Neural cell (in vitro differentiated cells): ENCODE data around the gene CABP5. TPM values are rescaled to one million over a fixed set of nuclear protein-coding genes. Genes with fewer than 3 reads are reported as not detected.

ENCODE experiments used
- H2AFZ ChIP-seq: fragments of 200-600, 300-800 bp; sonication (generic), shearing (Covaris generic); 2 replicates; pipeline ENCODE4 v1.6.0; 2014; ENCODE audit warnings: low read depth, mild to moderate bottlenecking, antibody characterized with exemption, low read length, moderate library complexity
- H3F3A ChIP-seq: fragments of 200-600 bp; shearing (Covaris generic); 2 replicates; pipeline ENCODE4 v1.6.1; 2016; ENCODE audit warnings: mild to moderate bottlenecking, moderate library complexity, mixed read lengths, antibody characterized with exemption, low read length; ENCODE audit not compliant: insufficient read depth, poor library complexity, severe bottlenecking
- H3K27ac ChIP-seq: fragments of 200-600, 300-800 bp; sonication (generic), shearing (Covaris generic); 2 replicates; pipeline ENCODE4 v1.5.1; 2014; ENCODE audit warnings: mild to moderate bottlenecking, low read length, moderate library complexity
- H3K27me3 ChIP-seq: fragments of 300-800, 200-600 bp; sonication (generic), shearing (Covaris generic); 2 replicates; pipeline ENCODE4 v1.6.0; 2014; ENCODE audit warnings: mild to moderate bottlenecking, low read depth, low read length, moderate library complexity; ENCODE audit not compliant: insufficient read depth
- H3K36me3 ChIP-seq: fragments of 300-800, 200-600 bp; sonication (generic), shearing (Covaris generic); 2 replicates; pipeline ENCODE4 v1.5.1; 2014; ENCODE audit warnings: mild to moderate bottlenecking, antibody characterized with exemption, low read length, moderate library complexity; ENCODE audit not compliant: insufficient read depth
- H3K4me2 ChIP-seq: fragments of 300-800, 200-600 bp; sonication (generic), shearing (Covaris generic); 2 replicates; pipeline ENCODE4 v1.6.0; 2014; ENCODE audit warnings: mild to moderate bottlenecking, low read length
- H3K4me3 ChIP-seq: fragments of 300-800, 200-600 bp; sonication (generic), shearing (Covaris generic); 2 replicates; pipeline ENCODE4 v1.5.1; 2014; ENCODE audit warnings: mild to moderate bottlenecking, low read length, moderate library complexity
- H3K79me2 ChIP-seq: fragments of 200-600 bp; shearing (Covaris generic); replicated peaks from 2 replicates; pipeline ENCODE4 v1.6.0; 2014; ENCODE audit warnings: mild to moderate bottlenecking, low read length, moderate library complexity; ENCODE audit not compliant: insufficient read depth
- H3K9ac ChIP-seq: fragments of 300-800, 200-600 bp; sonication (generic), shearing (Covaris generic); 2 replicates; pipeline ENCODE4 v1.6.1; 2016; ENCODE audit warnings: mild to moderate bottlenecking, low read length, mixed read lengths
- H3K9me2 ChIP-seq: fragments of 200-600 bp; shearing (Covaris generic); 2 replicates; pipeline ENCODE4 v1.6.1; 2016; ENCODE audit warnings: mild to moderate bottlenecking, low read length, mixed read lengths; ENCODE audit not compliant: insufficient read depth
- H3K9me3 ChIP-seq: fragments of 200-600, 300-800 bp; sonication (generic), shearing (Covaris generic); 2 replicates; pipeline ENCODE4 v1.6.1; 2016; ENCODE audit warnings: mild to moderate bottlenecking, mixed run types, low read length, moderate library complexity, mixed read lengths
- H4K20me1 ChIP-seq: fragments of 200-600 bp; shearing (Covaris generic); 2 replicates; pipeline ENCODE4 v1.6.1; 2016; ENCODE audit warnings: mild to moderate bottlenecking, mixed run types; ENCODE audit not compliant: insufficient read depth
- CTCF ChIP-seq: fragments of 450-650 bp; IDR thresholded peaks from 2 replicates; pipeline ENCODE4 v1.5.1; 2014; ENCODE audit warnings: antibody characterized with exemption, mild to moderate bottlenecking, moderate library complexity; ENCODE audit not compliant: poor library complexity, severe bottlenecking
- EP300 ChIP-seq: fragments of 450-650 bp; conservative IDR thresholded peaks from 2 replicates; pipeline ENCODE4 v1.6.1; 2014; ENCODE audit warnings: antibody characterized with exemption, mild to moderate bottlenecking, moderate library complexity; ENCODE audit not compliant: poor library complexity, severe bottlenecking
- EZH2 ChIP-seq: fragments of 200-600, 300-800 bp; shearing (Covaris generic), sonication (generic); IDR thresholded peaks from 2 replicates; pipeline ENCODE4 v1.6.1; 2014; ENCODE audit warnings: antibody characterized with exemption, low read length, borderline replicate concordance, mild to moderate bottlenecking; ENCODE audit not compliant: insufficient read depth, poor library complexity, severe bottlenecking
- MXI1 ChIP-seq: fragments of 450-650 bp; conservative IDR thresholded peaks from 2 replicates; pipeline ENCODE4 v1.6.1; 2014; ENCODE audit warnings: antibody characterized with exemption, mild to moderate bottlenecking; ENCODE audit not compliant: poor library complexity, severe bottlenecking
- POLR2AphosphoS5 ChIP-seq: IDR thresholded peaks from 2 replicates; pipeline ENCODE4 v1.6.1; 2012
- RAD21 ChIP-seq: fragments of 450-650 bp; conservative IDR thresholded peaks from 2 replicates; pipeline ENCODE4 v1.6.1; 2014; ENCODE audit warnings: antibody characterized with exemption, mild to moderate bottlenecking, moderate library complexity
- REST ChIP-seq: IDR thresholded peaks from 2 replicates; pipeline ENCODE4 v1.6.1; 2012; ENCODE audit warnings: borderline replicate concordance
- SMC3 ChIP-seq: fragments of 450-650 bp; conservative IDR thresholded peaks from 2 replicates; pipeline ENCODE4 v1.6.1; 2014; ENCODE audit warnings: antibody characterized with exemption, mild to moderate bottlenecking, moderate library complexity; ENCODE audit not compliant: poor library complexity
- TAF1 ChIP-seq: IDR thresholded peaks from 2 replicates; pipeline ENCODE4 v1.6.1; 2012; ENCODE audit warnings: low read depth
- polyA plus RNA-seq: library from polyadenylated mRNA; depleted of rRNA; stranded (reverse); fragments of >200 nt; gene quantifications from 2 replicates; pipeline ENCODE4 v1.2.3, GENCODE V29; 2014

The CABP5 gene
- polyA plus RNA-seq, 1 donor from 2014 or later = not detected

- Histone ChIP-seq H3K27ac (no peak overlapping the region), H3K9ac (no peak overlapping the region), H2AFZ (no peak overlapping the region), H3F3A (no peaks in the 10 kb centered on the region), H3K27me3 (no peaks in the 10 kb centered on the region), H3K36me3 (no peaks in the 10 kb centered on the region), H3K79me2 (no peaks in the 10 kb centered on the region), H3K4me2 (no peak overlapping the region), H3K4me3 (no peak overlapping the region), H3K9me2 (no peaks in the 10 kb centered on the region), H3K9me3 (no peaks in the 10 kb centered on the region), H4K20me1 (no peaks in the 10 kb centered on the region)
- no peak for TF ChIP-seq POLR2AphosphoS5
- no peak for TF ChIP-seq TAF1
- TF ChIP-seq MXI1 = no peak
- no peak for TF ChIP-seq EZH2
- TF ChIP-seq REST = no peak
- TF ChIP-seq CTCF = no peak
- TF ChIP-seq EP300 = no peak
- TF ChIP-seq SMC3 = no peak
- TF ChIP-seq RAD21 = no peak
These were observed 20.6 kb upstream of the CABP5 start for GRCh38 chr19:48064509-48064908.

DNA sequence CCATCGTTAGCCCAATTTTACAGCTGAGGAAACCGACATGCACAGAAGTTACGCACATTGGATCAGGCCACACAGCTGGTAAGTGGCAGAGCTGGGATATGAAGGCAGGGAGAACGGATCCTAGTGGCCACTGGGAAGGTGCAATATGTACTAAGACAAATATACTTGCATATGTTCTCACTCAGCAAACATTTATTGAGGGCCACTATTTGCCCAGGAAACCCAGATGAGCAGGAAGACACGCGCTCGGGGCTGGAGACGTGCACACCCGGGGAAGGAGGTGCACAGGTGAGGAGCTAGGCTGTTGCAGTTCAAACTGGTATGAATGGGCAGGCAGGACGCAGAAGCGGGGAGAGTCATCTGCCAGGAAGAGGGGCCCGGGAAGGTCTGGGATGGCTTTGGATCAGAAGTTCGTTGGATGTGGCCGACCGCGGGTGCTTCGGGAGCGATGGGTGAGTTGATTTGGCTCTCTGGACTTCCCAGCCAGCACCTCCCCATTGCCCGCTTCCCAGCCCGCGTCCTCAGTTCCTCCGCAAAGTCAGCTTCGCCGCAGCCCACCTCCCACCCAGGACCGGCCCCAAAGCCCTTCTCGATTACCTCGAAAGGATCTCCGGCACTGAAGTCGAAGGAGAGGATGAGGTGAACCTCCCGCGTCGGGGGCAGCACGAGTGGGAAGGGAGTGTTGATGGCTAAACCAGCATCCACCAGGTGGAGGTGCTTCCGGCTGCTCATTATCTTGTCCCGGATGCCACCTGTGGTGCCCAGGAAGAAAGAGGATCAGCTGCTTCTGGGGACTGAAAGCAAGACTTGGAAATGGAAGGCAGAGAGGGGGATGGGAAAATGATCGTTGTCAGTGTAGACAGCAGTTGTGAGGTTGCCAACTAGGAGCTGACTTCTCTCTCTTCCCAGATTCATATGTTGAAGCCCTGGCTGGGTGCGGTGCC, 17.8 kb upstream of the CABP5 start:
- Histone ChIP-seq H3K36me3 (no peaks in the 10 kb centered on the region), H3K9me2 (no peaks in the 10 kb centered on the region), H3F3A (no peaks in the 10 kb centered on the region), H3K9me3 (no peaks in the 10 kb centered on the region), H3K9ac (no peak overlapping the region), H3K4me3 (no peak overlapping the region), H2AFZ (no peak overlapping the region), H4K20me1 (no peaks in the 10 kb centered on the region), H3K27me3 (no peaks in the 10 kb centered on the region), H3K27ac (no peak overlapping the region), H3K4me2 (no peak overlapping the region), H3K79me2 (no peaks in the 10 kb centered on the region)
- TF ChIP-seq RAD21 = no peak
